ENCODE results near the gene HSD3B1. TPM values are rescaled to one million over a fixed set of nuclear protein-coding genes. Genes with fewer than 3 reads are reported as not detected.

HSD3B1 gene
- total RNA-seq, 2 experiments from 2014 or later: not detected

DNA sequence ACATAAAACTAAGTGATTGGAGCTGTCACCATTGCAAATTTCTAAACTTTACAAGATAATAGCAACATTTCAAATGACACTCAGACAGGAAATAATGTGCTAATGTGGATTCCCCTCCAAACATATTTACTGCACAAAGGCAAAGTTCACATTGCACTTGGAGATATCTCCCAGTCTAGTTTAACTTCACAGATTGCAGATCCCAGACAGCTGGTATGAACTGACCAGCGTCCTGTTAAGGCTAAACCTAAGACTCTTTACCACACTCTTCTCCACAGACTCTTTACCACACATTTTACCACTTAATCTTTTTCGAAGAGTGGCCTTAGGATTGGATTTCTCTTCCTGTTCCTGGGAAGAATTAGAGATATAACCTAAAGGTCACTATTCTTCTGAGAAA lies 40.6 kb upstream of the HSD3B1 start:
- no peak for ATAC-seq (ENCODE audit: poor library complexity)
- H3K27me3 ChIP-seq (ENCODE audit: control insufficient read depth in 1 of 2, insufficient read depth in 2 of 2, low read length in 2 of 2): peaks cover 0 to 2% of the 10 kb centered on the region in 2 experiments
- POLR2A ChIA-PET: no interaction called here
- TF ChIP-seq, protein P1, sequence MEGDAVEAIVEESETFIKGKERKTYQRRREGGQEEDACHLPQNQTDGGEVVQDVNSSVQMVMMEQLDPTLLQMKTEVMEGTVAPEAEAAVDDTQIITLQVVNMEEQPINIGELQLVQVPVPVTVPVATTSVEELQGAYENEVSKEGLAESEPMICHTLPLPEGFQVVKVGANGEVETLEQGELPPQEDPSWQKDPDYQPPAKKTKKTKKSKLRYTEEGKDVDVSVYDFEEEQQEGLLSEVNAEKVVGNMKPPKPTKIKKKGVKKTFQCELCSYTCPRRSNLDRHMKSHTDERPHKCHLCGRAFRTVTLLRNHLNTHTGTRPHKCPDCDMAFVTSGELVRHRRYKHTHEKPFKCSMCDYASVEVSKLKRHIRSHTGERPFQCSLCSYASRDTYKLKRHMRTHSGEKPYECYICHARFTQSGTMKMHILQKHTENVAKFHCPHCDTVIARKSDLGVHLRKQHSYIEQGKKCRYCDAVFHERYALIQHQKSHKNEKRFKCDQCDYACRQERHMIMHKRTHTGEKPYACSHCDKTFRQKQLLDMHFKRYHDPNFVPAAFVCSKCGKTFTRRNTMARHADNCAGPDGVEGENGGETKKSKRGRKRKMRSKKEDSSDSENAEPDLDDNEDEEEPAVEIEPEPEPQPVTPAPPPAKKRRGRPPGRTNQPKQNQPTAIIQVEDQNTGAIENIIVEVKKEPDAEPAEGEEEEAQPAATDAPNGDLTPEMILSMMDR (IDR thresholded peaks at IDR 0.05): no peak
- H3K9me3 ChIP-seq (ENCODE audit: control insufficient read depth in 1 of 2, insufficient read depth in 1 of 2, low read length in 2 of 2): no peaks in the 10 kb centered on the region
- no peak overlapping the region for H3K27ac ChIP-seq (ENCODE audit: low read depth in 1 of 2, low read length in 2 of 2)
- H3K4me1 ChIP-seq (ENCODE audit: insufficient read depth, low read length): no peaks in the 10 kb centered on the region
- no peak for DNase-seq
- CTCF ChIA-PET: no interaction called here
- Mint-ChIP-seq H3K4me3 (no peak overlapping the region), H3K27me3 (peaks cover 4% of the 10 kb centered on the region), H3K4me1 (ENCODE audit: low read depth) (no peaks in the 10 kb centered on the region), H3K27ac (no peak overlapping the region), H3K36me3 (ENCODE audit: low read depth) (no peaks in the 10 kb centered on the region), H3K9me3 (no peaks in the 10 kb centered on the region)
- intact Hi-C loops (cut with DNase I, micrococcal nuclease): no loop called here
- no peaks in the 10 kb centered on the region for H3K36me3 ChIP-seq (ENCODE audit: insufficient read depth, low read length)
- no peak overlapping the region for H3K4me3 ChIP-seq (ENCODE audit: low read length)

GRCh38 chr1:119467219-119467618 lies 39.8 kb upstream of the HSD3B1 start:
- no peak for ATAC-seq (ENCODE audit: poor library complexity)
- Histone ChIP-seq H3K27me3 (ENCODE audit: control insufficient read depth in 1 of 2, insufficient read depth in 2 of 2, low read length in 2 of 2) (peaks cover 0 to 2% of the 10 kb centered on the region in 2 experiments), H3K27ac (ENCODE audit: low read depth in 1 of 2, low read length in 2 of 2) (no peak overlapping the region), H3K4me1 (ENCODE audit: insufficient read depth, low read length) (no peaks in the 10 kb centered on the region), H3K9me3 (ENCODE audit: control insufficient read depth in 1 of 2, insufficient read depth in 1 of 2, low read length in 2 of 2) (no peaks in the 10 kb centered on the region), H3K36me3 (ENCODE audit: insufficient read depth, low read length) (no peaks in the 10 kb centered on the region), H3K4me3 (ENCODE audit: low read length) (no peak overlapping the region)
- Mint-ChIP-seq H3K27me3 (peaks cover 7% of the 10 kb centered on the region), H3K4me3 (no peak overlapping the region), H3K36me3 (ENCODE audit: low read depth) (no peaks in the 10 kb centered on the region), H3K27ac (no peak overlapping the region), H3K9me3 (no peaks in the 10 kb centered on the region), H3K4me1 (ENCODE audit: low read depth) (no peaks in the 10 kb centered on the region)
- TF ChIP-seq, protein P1 (IDR thresholded peaks at IDR 0.05): no peak
- CTCF ChIA-PET: no interaction called here
- no peak for DNase-seq
- intact Hi-C loops (cut with DNase I, micrococcal nuclease): no loop called here
- POLR2A ChIA-PET: no interaction called here

GRCh38 chr1:119467857-119468668 lies 38.9 kb upstream of the HSD3B1 start:
- ATAC-seq (ENCODE audit: poor library complexity): no peak
- Mint-ChIP-seq H3K4me1 (ENCODE audit: low read depth) (no peaks in the 10 kb centered on the region), H3K27ac (no peak overlapping the region), H3K4me3 (no peak overlapping the region), H3K27me3 (peaks cover 8% of the 10 kb centered on the region), H3K9me3 (no peaks in the 10 kb centered on the region), H3K36me3 (ENCODE audit: low read depth) (no peaks in the 10 kb centered on the region)
- TF ChIP-seq, protein P1 (IDR thresholded peaks at IDR 0.05): no peak
- Histone ChIP-seq H3K27me3 (ENCODE audit: control insufficient read depth in 1 of 2, insufficient read depth in 2 of 2, low read length in 2 of 2) (peaks cover 0 to 2% of the 10 kb centered on the region in 2 experiments), H3K36me3 (ENCODE audit: insufficient read depth, low read length) (no peaks in the 10 kb centered on the region), H3K4me1 (ENCODE audit: insufficient read depth, low read length) (no peaks in the 10 kb centered on the region), H3K9me3 (ENCODE audit: control insufficient read depth in 1 of 2, insufficient read depth in 1 of 2, low read length in 2 of 2) (no peaks in the 10 kb centered on the region), H3K27ac (ENCODE audit: low read depth in 1 of 2, low read length in 2 of 2) (no peak overlapping the region), H3K4me3 (ENCODE audit: low read length) (no peak overlapping the region)
- ChIA-PET CTCF (no interaction called here), POLR2A (no interaction called here)
- intact Hi-C loops (cut with DNase I, micrococcal nuclease): no loop called here
- no peak for DNase-seq
